Psoas muscle (tissue), 8 donors: ENCODE results near the gene RRP8. TPM values are rescaled to one million over a fixed set of nuclear protein-coding genes. Genes with fewer than 3 reads are reported as not detected.

ENCODE experiments used
- ATAC-seq, 4 donors: fragments of 200-7000 bp; cut with Tn5 transposase; one replicate each; pipeline ENCODE4 v1.9.1; 2020; ENCODE audit warnings: moderate library complexity in 3 of 4, mild to moderate bottlenecking in 2 of 4
- DNase-seq, 2 donors: peaks; one replicate each; pipeline ENCODE4 v3.0.0-alpha.2; 2020
- H3K27ac ChIP-seq: fragments of 200-600 bp; one replicate; pipeline ENCODE4 v1.8.0; 2022
- H3K27me3 ChIP-seq, 3 donors: fragments of 200-600 bp in 1 of 3; one replicate each; pipeline versions ENCODE4 v1.6.1 to v1.8.0; 2013 to 2022; ENCODE audit warnings: low read length in 2 of 3, mild to moderate bottlenecking in 2 of 3, moderate library complexity in 1 of 3; ENCODE audit not compliant: insufficient read depth in 3 of 3
- H3K36me3 ChIP-seq, 2 donors: fragments of 200-600 bp in 1 of 2; one replicate each; pipeline versions ENCODE4 v1.6.1 to v1.8.0; 2013 to 2022; ENCODE audit warnings: low read depth in 1 of 2, mild to moderate bottlenecking in 1 of 2, moderate library complexity in 1 of 2; ENCODE audit not compliant: insufficient read depth in 1 of 2
- H3K4me1 ChIP-seq: fragments of 200-600 bp; one replicate; pipeline ENCODE4 v1.8.0; 2022
- H3K4me3 ChIP-seq: fragments of 200-600 bp; one replicate; pipeline ENCODE4 v1.8.0; 2022; ENCODE audit warnings: mild to moderate bottlenecking
- H3K9me3 ChIP-seq: fragments of 200-600 bp; one replicate; pipeline ENCODE4 v1.8.0; 2022
- WGBS, 3 donors: extraction: QIAGEN DNeasy Blood & Tissue Kit; methylation state at CpG; one replicate each; pipeline versions ENCODE4 v1.1.6 to v1.1.7; 2013; 5-methylcytosine and 5-hydroxymethylcytosine counted together
- intact Hi-C, 2 donors: fragments of 100-400 bp; cut with DNase I; formaldehyde crosslinking; loops; one replicate each; pipeline versions ENCODE4 v1.11.0 to v1.14.2; 2022
- polyA plus RNA-seq, 3 donors: library from polyadenylated mRNA; stranded (reverse); fragments of 200-250 nt; gene quantifications; one replicate each; pipeline ENCODE4 v1.2.3, GENCODE V29; 2013
- total RNA-seq, 4 donors: library from RNA; stranded (reverse); fragmentation: NEBNext Ultra II Directional in 2 of 4; extraction: Animal tissue kit (Norgen Biotek cat#: 25700) in 2 of 4; gene quantifications; one replicate each; pipeline versions ENCODE4 v1.2.1 to v1.2.4, GENCODE V29; 2021 to 2023
- TF ChIP-seq, protein P1 (sequence below): fragments of 200-600 bp; IDR thresholded peaks from one replicate; pipeline ENCODE4 v1.8.0; 2022; ENCODE audit warnings: antibody characterized with exemption
- donor health status: healthy with polysubstance abuse.
- donor health status: DM: no; HTN: no; CAD: no; lungs with moderate emphysema.
- donor health status: Bipolar disorder and iron deficiency.
- donor health status: healthy.
- donor health status: DM: yes; HTN: yes; CAD: no.
- donor health status: DM: no; HTN: no; CAD: no.
- donor health status: DM: no; HTN: no; CAD: no.
- donor health status: DM: yes; HTN: yes; CAD: no.

Gene RRP8
- total and polyA plus RNA-seq, 7 donors: 11.6 to 34.0 (median 18.4) TPM

DNA sequence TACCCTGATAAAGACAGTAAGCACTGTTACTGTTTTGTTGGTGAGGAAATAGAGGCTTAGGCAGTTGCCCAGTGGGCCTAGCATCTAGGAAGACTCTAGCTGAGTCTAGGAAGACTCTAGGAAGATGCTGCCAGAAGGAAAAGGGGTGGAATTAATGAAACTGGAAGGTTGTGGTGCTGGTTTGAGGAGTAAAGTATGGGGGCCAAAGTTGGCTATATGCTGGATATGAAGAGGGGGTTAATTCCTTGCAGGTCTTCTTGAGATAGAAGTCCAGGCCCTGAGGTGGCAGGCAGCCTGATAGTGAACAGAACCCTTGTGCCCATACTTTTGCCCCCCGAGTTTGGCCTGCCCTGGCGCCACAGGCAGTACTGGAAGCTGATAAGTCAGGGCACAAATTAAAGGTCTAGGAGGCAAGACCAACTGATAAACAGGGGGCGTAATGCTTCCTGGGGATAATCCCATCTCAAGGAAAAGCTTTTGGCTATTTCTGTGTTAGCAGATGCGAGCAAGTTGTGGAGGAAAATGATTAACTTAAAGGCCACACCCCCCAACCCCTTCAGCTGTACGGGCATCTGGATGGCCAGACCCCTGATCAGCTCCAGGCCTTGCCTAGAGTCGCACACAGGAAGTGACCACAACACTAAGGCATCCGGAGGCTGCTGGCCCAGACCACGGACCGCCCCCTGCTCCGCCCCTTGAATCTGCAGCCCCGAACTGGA, 3.2 kb upstream of the RRP8 start:
- 10 to 15% (median 13%) methylated on average over 11 of the region's 11 CpGs for WGBS, 3 donors
- H3K36me3 ChIP-seq: peaks cover 16 to 44% of the 10 kb centered on the region in 2 donors
- ATAC-seq (peak; percentile 70 to 76 (median 73)), DNase-seq (peak; percentile 91 to 94)
- H3K9me3 ChIP-seq: no peaks in the 10 kb centered on the region
- TF ChIP-seq, protein P1, sequence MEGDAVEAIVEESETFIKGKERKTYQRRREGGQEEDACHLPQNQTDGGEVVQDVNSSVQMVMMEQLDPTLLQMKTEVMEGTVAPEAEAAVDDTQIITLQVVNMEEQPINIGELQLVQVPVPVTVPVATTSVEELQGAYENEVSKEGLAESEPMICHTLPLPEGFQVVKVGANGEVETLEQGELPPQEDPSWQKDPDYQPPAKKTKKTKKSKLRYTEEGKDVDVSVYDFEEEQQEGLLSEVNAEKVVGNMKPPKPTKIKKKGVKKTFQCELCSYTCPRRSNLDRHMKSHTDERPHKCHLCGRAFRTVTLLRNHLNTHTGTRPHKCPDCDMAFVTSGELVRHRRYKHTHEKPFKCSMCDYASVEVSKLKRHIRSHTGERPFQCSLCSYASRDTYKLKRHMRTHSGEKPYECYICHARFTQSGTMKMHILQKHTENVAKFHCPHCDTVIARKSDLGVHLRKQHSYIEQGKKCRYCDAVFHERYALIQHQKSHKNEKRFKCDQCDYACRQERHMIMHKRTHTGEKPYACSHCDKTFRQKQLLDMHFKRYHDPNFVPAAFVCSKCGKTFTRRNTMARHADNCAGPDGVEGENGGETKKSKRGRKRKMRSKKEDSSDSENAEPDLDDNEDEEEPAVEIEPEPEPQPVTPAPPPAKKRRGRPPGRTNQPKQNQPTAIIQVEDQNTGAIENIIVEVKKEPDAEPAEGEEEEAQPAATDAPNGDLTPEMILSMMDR: no peak
- H3K4me1 ChIP-seq: peaks cover 59% of the 10 kb centered on the region
- intact Hi-C loops: loop anchor here (5.0 to 10.0 kb wide), 2 partner anchors 134 to 212 kb away; partner anchors contain the start of genes SMPD1 (in 1 of the 2) and TRIM3 (in 1 of the 2)
- no peaks in the 10 kb centered on the region for H3K27me3 ChIP-seq
- peak overlapping the region; percentile 75 for H3K4me3 ChIP-seq
- H3K27ac ChIP-seq: peak overlapping the region; percentile 100

GRCh38 chr11:6604790-6605189, 1.4 kb upstream of the RRP8 start:
- DNase-seq (no peak), ATAC-seq (no peak)
- TF ChIP-seq, protein P1: no peak
- Histone ChIP-seq H3K27me3 (no peaks in the 10 kb centered on the region), H3K4me3 (peak overlapping the region; percentile 75), H3K27ac (peak overlapping the region; percentile 100), H3K36me3 (peaks cover 7 to 47% of the 10 kb centered on the region in 2 donors), H3K9me3 (no peaks in the 10 kb centered on the region), H3K4me1 (peaks cover 53% of the 10 kb centered on the region)
- 3 to 10% (median 8%) methylated on average over 3 of the region's 3 CpGs for WGBS, 3 donors
- intact Hi-C loops: loop anchor here (5.0 to 10.0 kb wide), 3 partner anchors 72 to 210 kb away; partner anchors contain the start of genes SMPD1 (in 1 of the 2) and TRIM3 (in 1 of the 2)

- WGBS, 3 donors: 0% methylated on average over 20 of the region's 20 CpGs
- TF ChIP-seq, protein P1: peak; percentile 6
- ATAC-seq (peak; percentile 20 to 54 (median 44)), DNase-seq (peak in 1 of 2 donors; percentile 65)
- no peaks in the 10 kb centered on the region for H3K9me3 ChIP-seq
- intact Hi-C loops: loop anchor here in 1 of 2 donors (5.0 to 10.0 kb wide), 2 partner anchors 72 to 209 kb away; partner anchors contain the start of gene SMPD1
- peak overlapping the region; percentile 100 for H3K27ac ChIP-seq
- peaks cover 7 to 47% of the 10 kb centered on the region in 2 donors for H3K36me3 ChIP-seq
- H3K4me3 ChIP-seq: peak overlapping the region; percentile 75
- H3K4me1 ChIP-seq: peaks cover 53% of the 10 kb centered on the region
- no peaks in the 10 kb centered on the region for H3K27me3 ChIP-seq
These were observed 738 bp upstream of the RRP8 start for GRCh38 chr11:6604081-6604626.

DNA sequence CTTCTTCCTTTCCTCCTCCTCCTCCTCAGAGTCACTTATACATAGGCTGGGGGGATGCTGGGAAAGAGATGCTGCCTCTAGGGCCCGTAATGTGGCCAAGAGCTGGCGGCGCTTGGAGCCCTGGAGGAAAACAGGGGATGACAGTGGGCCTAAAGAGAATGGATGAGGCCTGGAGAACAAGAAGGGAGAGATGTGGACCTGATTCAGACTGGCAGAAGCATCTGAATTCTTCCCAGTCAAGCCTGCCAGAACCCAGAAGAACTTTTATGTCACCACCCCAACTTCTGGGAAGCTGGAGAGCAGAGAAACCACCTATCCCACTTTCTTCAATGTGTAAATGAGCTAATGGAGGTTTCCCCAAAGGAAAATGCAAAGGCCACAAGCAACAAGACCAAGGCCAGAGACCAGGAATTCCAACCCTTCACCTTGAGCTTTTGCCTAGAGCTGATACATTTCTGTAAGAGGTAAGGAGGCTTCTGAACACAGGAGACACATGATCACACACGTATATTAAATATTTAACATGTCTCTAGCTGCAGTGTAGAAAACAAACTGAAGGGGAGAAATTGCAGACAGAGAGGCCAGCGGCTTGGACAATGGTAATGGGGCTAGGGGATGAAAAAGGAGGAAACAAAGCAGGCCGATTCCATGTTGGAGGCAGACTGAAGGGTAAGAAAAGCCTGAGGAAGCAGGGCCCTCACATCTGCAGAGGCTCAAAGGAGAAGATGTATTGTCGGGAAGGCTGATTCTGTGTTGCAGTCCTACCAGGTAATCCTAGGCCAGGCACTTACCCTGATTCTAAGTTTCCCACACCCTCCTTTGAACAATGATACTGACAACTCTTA, 1.1 kb downstream of the RRP8 start:
- Histone ChIP-seq H3K27ac (peak overlapping the region; percentile 100), H3K36me3 (peaks cover 8 to 47% of the 10 kb centered on the region in 2 donors), H3K9me3 (no peaks in the 10 kb centered on the region), H3K4me3 (peak overlapping the region; percentile 75), H3K27me3 (no peaks in the 10 kb centered on the region), H3K4me1 (peaks cover 42% of the 10 kb centered on the region)
- ATAC-seq (no peak), DNase-seq (no peak)
- TF ChIP-seq, protein P1: no peak
- intact Hi-C loops: loop anchor here in 1 of 2 donors (5.0 to 10.0 kb wide), 2 partner anchors 70 to 208 kb away; partner anchors contain the start of gene SMPD1
- WGBS, 3 donors: 52 to 59% (median 58%) methylated on average over 7 of the region's 7 CpGs
